ACC112 (cell line): ENCODE results near the gene BRF1.

ENCODE experiments used
- H2AFZ ChIP-seq: fragments of 200-600 bp; sonication (generic); one replicate; pipeline ENCODE4 v1.6.0; 2017; ENCODE audit warnings: antibody characterized with exemption, low read length; ENCODE audit not compliant: unreplicated experiment
- H3K27ac ChIP-seq: fragments of 200-600 bp; sonication (generic); 2 replicates; pipeline ENCODE4 v1.5.1; 2014; ENCODE audit warnings: low read depth, mild to moderate bottlenecking, antibody characterized with exemption, low read length, moderate library complexity
- H3K27me3 ChIP-seq: fragments of 200-600 bp; sonication (generic); 2 replicates; pipeline ENCODE4 v1.6.1; 2014; ENCODE audit warnings: mild to moderate bottlenecking, antibody characterized with exemption, low read length, moderate library complexity, mixed read lengths; ENCODE audit not compliant: insufficient read depth
- H3K36me3 ChIP-seq: fragments of 200-600 bp; sonication (generic); 2 replicates; pipeline ENCODE4 v1.6.1; 2016; ENCODE audit warnings: mild to moderate bottlenecking, antibody characterized with exemption, low read length, moderate library complexity, mixed read lengths; ENCODE audit not compliant: insufficient read depth
- H3K4me1 ChIP-seq: fragments of 200-600 bp; sonication (generic); one replicate; pipeline ENCODE4 v1.6.1; 2016; ENCODE audit warnings: low read length, mixed read lengths; ENCODE audit not compliant: insufficient read depth, unreplicated experiment, control insufficient read depth
- H3K4me3 ChIP-seq: fragments of 200-600 bp; sonication (generic); 2 replicates; pipeline ENCODE4 v1.5.1; 2014; ENCODE audit warnings: mild to moderate bottlenecking, low read depth, low read length
- H3K79me2 ChIP-seq: fragments of 200-600 bp; sonication (generic); one replicate; pipeline ENCODE4 v1.6.0; 2016; ENCODE audit warnings: low read length; ENCODE audit not compliant: control insufficient read depth, unreplicated experiment, insufficient read depth

Gene BRF1

DNA sequence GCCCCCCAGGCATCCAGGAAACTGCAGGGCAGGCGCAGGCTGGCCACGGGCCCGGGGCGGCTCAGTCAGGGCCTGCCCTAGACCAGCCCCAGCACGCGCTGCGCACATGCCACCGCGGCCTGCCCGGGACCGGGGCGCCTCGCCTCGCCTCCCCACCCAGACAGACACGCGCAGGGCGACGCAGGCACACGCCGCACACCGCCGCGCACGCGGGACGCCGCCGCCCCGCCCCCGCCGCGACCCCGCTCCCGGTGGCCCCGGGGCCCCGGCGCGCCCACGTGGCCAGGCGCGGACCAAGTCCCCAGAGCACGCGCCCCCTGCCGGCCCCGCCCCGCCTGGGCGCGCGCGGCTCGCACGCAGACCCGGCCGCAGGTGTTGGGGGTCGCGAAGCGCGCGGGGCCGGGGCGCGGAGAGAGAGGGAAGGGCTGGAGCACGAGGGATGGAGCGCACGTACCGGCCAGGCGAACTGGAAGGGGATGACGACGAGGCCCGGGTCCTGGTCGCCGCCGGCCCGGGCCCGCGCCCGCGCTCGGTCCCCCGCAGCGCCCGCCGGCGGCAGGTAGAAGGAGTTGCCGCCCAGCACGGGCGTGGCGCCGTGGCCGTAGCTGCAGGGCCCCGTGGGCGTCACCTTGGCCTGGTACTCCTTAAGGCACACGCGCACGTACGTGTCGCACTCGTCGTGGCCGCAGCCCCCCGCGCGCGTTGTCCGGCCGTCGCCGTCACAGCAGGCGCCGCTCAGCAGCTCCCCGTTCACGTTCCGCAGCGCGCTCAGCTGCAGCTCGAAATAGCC lies 133.3 kb downstream of the BRF1 start:
- H3K36me3 ChIP-seq, result no peaks in the 10 kb centered on the region
- peak overlapping the region; percentile 68 for H3K4me3 ChIP-seq
- H3K27ac ChIP-seq, result no peak overlapping the region
- peaks cover 2% of the 10 kb centered on the region for H3K4me1 ChIP-seq
- no peaks in the 10 kb centered on the region for H3K79me2 ChIP-seq
- H3K27me3 ChIP-seq, result peaks cover 25% of the 10 kb centered on the region
- H2AFZ ChIP-seq, result no peak overlapping the region

DNA sequence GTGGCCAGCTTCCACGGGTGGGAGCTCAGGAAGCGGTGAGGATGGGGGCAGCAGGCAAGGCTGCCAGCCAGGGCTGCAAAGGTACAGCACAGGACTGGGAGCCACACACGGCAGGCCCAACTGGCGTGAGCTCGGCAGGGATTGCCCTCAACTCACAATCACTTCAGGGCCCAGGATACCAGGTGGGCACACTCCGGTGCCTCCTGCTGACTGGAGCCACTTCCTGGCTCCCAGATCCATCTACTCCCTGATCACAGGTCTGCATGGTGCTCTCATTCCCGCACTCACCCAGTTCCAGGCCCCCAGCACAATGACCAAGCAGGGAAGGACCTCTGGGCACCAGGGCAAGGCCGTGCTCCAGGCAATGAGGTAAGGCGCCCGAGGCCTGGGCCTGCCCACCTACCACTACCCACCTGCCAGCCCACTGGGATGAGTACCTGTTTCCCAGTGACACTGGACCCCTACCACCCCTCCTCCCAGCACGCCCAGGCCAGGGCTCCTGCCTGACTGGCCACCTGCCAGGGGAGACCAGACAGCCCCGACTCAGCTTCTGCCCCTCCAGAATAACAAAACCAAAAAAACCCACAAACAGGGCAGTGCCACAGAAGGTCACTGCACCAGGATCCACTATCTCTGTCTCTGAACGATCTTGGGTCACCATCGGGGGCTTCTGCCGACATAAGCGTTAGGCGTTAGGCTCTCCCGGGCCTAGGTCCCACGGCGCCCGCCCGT lies 134.1 kb downstream of the BRF1 start:
- Histone ChIP-seq H3K4me3 (no peak overlapping the region), H3K27me3 (peaks cover 25% of the 10 kb centered on the region), H3K4me1 (peaks cover 2% of the 10 kb centered on the region), H2AFZ (no peak overlapping the region), H3K79me2 (no peaks in the 10 kb centered on the region), H3K27ac (no peak overlapping the region), H3K36me3 (no peaks in the 10 kb centered on the region)

DNA sequence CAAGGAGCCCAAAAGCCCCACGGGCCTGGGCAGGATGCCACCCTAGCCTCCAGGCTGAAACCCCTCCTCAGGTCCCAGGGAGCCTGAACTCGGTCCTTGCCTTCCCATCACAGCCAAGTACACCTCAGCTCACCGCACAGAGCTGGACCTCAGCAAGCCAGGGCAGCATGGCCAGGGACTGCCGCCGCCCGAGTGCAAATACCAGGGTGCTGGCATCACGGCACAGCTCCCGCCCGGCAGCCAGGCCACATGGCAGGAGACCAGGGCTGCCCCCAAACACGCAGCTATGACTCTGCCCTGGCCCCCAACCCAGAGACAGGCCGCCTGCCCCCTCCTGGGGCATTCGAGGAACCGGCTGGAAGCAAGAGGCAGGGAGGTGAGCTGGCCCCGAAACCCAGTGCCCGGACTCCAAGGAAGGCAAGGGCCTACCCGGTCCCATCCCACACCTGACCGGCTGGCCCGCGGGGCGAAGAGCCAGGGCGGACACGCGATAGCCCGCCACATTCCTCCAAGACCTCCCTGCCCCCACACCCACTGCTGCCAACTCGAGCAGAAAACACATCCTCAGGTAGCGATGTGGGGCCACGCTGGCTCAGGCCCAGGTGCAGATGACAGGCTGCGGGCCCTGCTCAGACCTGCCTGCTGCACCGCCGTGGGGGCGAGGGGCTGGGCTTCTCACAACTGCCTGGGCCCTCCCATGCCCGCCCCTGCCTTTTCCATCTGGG lies 134.9 kb downstream of the BRF1 start:
- no peaks in the 10 kb centered on the region for H3K36me3 ChIP-seq
- no peak overlapping the region for H2AFZ ChIP-seq
- peaks cover 2% of the 10 kb centered on the region for H3K4me1 ChIP-seq
- H3K27me3 ChIP-seq, result peaks cover 25% of the 10 kb centered on the region
- no peak overlapping the region for H3K27ac ChIP-seq
- H3K4me3 ChIP-seq, result no peak overlapping the region
- no peaks in the 10 kb centered on the region for H3K79me2 ChIP-seq

DNA sequence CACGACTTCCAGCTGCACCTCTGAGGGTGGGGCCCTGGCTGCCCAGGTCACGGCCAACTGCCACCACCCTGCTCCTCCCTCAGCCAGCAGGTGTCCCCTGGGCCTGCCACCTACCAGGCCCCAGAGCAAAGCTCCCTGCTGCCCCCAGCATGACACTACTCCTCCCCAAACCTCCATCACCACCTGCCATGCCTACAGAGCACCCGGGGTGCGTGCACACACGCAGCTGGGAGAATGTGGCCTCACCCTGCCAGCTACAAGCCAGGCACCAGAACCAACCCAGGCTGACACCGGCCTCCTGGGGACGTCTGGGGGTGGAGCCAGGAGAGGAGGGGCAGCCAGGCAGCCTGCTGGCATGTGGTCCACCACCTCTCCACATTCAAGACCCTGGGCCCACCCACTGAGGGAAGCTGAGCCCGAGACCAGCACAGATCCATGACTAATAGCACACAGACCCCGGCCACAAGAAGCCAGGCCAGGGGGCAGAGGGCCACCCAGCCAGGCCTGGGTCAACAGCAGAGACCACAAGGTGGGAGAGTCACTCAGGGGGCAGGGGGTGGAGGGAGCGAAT lies 135.6 kb downstream of the BRF1 start:
- no peaks in the 10 kb centered on the region for H3K4me1 ChIP-seq
- H3K36me3 ChIP-seq, result no peaks in the 10 kb centered on the region
- H3K79me2 ChIP-seq, result no peaks in the 10 kb centered on the region
- no peak overlapping the region for H3K4me3 ChIP-seq
- no peak overlapping the region for H2AFZ ChIP-seq
- H3K27ac ChIP-seq, result no peak overlapping the region
- peaks cover 22% of the 10 kb centered on the region for H3K27me3 ChIP-seq

DNA sequence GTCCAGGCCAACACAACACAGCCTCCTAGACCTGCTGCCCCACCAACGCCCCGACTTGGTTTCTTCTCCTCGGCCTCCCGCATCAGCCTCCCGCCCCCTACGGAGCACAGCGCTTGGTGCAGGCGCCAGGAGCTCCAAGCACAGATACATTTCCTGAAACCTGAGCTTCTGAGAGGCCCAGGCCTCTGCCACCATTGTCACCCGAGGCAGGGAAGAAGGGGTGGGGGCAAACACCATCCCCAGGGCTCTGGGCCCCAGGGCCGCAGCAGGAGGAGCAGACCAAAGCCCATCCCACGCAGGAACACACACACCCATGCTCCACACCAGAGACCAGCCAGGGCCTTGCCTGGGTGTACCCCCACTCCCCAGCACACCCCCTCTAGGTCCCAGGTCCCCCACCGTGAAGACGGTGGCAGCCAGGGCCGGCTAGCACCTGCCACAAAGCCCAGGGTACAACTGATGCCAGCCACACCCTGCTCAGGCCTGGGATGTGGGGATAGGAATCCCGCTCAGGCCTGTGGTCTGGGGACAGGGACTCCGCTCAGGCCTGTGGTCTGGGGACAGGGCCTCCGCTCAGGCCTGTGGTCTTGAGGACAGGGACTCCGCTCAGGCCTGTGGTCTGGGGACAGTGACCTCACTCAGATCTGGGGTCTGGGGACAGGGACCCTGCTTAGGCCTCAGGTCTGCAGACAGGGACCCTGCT lies 137.6 kb downstream of the BRF1 start:
- no peak overlapping the region for H2AFZ ChIP-seq
- no peaks in the 10 kb centered on the region for H3K36me3 ChIP-seq
- H3K27ac ChIP-seq, result no peak overlapping the region
- no peaks in the 10 kb centered on the region for H3K4me1 ChIP-seq
- H3K27me3 ChIP-seq, result peaks cover 8% of the 10 kb centered on the region
- H3K4me3 ChIP-seq, result no peak overlapping the region
- H3K79me2 ChIP-seq, result no peaks in the 10 kb centered on the region

DNA sequence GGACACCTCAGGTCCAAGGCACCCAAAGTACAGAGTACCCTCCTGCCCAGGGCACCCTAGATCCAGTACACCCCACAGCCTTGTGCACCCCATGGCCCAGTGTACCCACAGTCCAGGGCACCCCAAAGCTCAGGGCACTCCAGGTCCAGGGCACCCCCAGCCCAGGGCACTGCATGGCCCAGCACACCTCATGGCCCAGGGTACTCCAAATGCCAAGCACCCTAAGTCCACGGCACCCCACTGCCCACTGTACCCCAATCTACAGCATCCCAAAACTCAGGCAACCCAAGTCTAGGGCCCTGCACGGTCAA lies 138.2 kb downstream of the BRF1 start:
- Histone ChIP-seq H3K4me3 (no peak overlapping the region), H3K36me3 (no peaks in the 10 kb centered on the region), H3K27me3 (peaks cover 5% of the 10 kb centered on the region), H2AFZ (no peak overlapping the region), H3K79me2 (no peaks in the 10 kb centered on the region), H3K4me1 (no peaks in the 10 kb centered on the region), H3K27ac (no peak overlapping the region)

DNA sequence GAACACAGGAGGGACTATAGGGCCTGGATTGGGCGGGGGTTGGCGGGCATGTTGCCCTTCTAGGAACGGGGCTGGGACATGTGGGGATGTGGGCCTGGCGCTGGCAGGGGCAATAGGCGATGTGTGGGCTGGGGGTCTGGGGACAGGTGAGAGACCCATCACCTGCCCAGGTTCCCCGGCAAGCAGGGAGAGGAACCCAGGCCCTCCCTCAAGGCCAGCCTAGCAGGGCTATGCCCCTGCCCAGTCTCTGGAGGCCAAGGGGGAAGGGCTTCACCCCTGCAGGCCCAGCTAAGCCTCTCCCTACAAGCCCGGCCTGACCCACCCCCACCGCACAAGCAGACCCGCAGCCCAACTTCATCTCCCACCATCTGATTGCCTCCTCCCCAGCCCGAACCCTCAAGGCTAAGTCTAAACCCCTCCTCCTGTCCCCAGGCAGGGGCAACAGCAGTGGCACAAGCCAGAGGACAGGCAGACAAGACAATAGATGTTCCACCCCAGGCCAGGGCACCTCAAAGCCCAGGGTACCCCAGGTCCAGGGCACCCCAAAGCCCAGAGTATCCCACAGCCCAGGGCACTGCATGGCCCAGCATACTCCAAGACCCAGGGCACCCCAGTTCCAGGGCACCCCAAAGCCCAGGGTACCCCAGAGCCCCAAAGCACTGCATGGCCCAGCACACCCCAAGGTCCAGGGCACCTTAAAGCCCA lies 138.7 kb downstream of the BRF1 start:
- no peaks in the 10 kb centered on the region for H3K79me2 ChIP-seq
- H3K36me3 ChIP-seq, result no peaks in the 10 kb centered on the region
- H3K27ac ChIP-seq, result no peak overlapping the region
- no peak overlapping the region for H2AFZ ChIP-seq
- H3K4me1 ChIP-seq, result no peaks in the 10 kb centered on the region
- no peak overlapping the region for H3K4me3 ChIP-seq
- H3K27me3 ChIP-seq, result peaks cover 3% of the 10 kb centered on the region; the same call in 1 of the 2 replicates

DNA sequence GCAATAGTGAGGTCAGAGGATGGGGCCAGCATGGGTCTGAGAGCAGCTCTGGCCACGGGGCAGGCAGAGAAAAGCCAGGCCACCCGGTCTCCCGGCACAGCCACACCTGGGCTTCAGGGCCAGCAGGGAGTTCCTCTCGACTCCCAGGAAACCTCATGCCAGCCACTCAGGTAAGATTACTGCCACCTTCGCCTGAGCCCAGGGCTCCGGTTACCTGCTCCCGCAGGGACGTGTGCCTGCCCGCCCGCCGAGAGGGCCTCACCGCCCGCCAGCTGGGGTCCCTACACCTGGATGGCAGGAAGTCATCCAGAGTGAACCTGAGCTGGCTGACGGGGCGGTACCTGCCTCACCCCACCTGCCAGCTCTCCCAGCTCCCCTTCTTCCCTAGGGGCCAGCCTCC lies 139.5 kb downstream of the BRF1 start:
- H3K79me2 ChIP-seq, result no peaks in the 10 kb centered on the region
- H3K36me3 ChIP-seq, result no peaks in the 10 kb centered on the region
- no peak overlapping the region for H3K27ac ChIP-seq
- no peak overlapping the region for H3K4me3 ChIP-seq
- no peaks in the 10 kb centered on the region for H3K4me1 ChIP-seq
- no peaks in the 10 kb centered on the region for H3K27me3 ChIP-seq
- H2AFZ ChIP-seq, result no peak overlapping the region

DNA sequence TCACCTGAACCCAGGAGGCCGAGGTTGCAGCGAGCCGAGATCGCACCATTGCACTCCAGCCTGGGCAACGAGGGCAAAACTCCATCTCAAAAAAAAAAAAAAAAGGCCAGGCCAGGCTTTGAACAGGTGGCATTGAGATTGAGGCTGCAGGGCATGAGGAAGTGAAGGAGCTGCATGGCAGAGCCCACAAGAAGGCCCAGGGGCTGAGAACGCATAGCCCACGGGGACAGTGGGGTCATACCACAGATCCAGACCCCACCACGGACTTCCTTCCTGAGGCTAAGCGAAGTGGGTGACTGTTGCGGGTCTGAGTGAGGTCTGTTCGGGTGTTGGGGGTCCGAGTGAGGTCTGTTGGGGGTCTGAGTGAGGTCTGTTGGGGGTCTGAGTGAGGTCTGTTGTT lies 140.0 kb downstream of the BRF1 start:
- Histone ChIP-seq H3K27ac (no peak overlapping the region), H3K27me3 (no peaks in the 10 kb centered on the region)

DNA sequence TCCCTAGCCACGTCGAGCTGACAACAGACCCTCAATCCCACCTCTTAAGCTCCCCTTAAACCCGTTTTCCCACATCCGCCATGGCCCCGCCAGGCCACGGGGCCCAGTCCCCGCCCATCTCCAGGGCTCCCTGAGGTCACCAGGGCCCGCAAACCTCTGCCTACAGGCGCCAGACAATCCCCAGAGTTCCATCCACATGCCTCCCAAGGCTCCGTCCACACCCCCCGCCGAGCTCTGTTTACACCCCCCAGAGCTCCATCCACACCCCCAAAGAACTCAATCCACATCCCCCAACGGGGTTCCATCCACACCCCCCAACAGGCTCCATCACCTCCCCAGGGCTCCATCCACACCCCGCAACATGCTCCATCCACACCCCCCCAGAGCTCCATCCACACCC lies 141.5 kb downstream of the BRF1 start:
- Histone ChIP-seq H3K79me2 (no peaks in the 10 kb centered on the region), H3K27ac (no peak overlapping the region), H3K4me1 (no peaks in the 10 kb centered on the region), H3K36me3 (no peaks in the 10 kb centered on the region), H3K27me3 (no peaks in the 10 kb centered on the region), H2AFZ (no peak overlapping the region), H3K4me3 (no peak overlapping the region)

More for the DNA sequence above, 140.0 kb downstream of the BRF1 start:
- no peaks in the 10 kb centered on the region for H3K79me2 ChIP-seq
- no peak overlapping the region for H3K4me3 ChIP-seq
- H3K4me1 ChIP-seq, result no peaks in the 10 kb centered on the region
- H3K36me3 ChIP-seq, result no peaks in the 10 kb centered on the region
- no peak overlapping the region for H2AFZ ChIP-seq
